SK-N-MC (cell line): Measurements from ENCODE around the gene ATG16L2.

Source experiments
- DNase-seq: peaks from one replicate; pipeline ENCODE4 v3.0.0-alpha.2; 2011; ENCODE audit warnings: low read depth, low spot score
- H3K27ac ChIP-seq: fragments of 200-600 bp; sonication (generic); 2 replicates; pipeline ENCODE4 v1.5.1; 2016; ENCODE audit warnings: mixed run types
- H3K36me3 ChIP-seq: fragments of 200-600 bp; sonication (generic); 2 replicates; pipeline ENCODE4 v1.6.1; 2017; ENCODE audit warnings: antibody characterized with exemption, low read length, mixed read lengths; ENCODE audit not compliant: insufficient read depth
- H3K4me3 ChIP-seq: fragments of 200-600 bp; sonication (generic); 2 replicates; pipeline ENCODE4 v1.5.1; 2016
- H3K9ac ChIP-seq: fragments of 200-600 bp; sonication (generic); 2 replicates; pipeline ENCODE4 v1.8.0; 2017; ENCODE audit warnings: mixed run types, mixed read lengths; ENCODE audit not compliant: insufficient read length
- H3K9me3 ChIP-seq: fragments of 200-600 bp; sonication (generic); 2 replicates; pipeline ENCODE4 v1.6.1; 2017; ENCODE audit warnings: low read depth, mild to moderate bottlenecking, antibody characterized with exemption, low read length, moderate library complexity, mixed read lengths
- EZH2 ChIP-seq: fragments of 200-600 bp; sonication (generic); IDR thresholded peaks from one replicate; pipeline ENCODE4 v1.6.1; 2017; ENCODE audit warnings: antibody characterized with exemption
- FOXP2 ChIP-seq: optimal IDR thresholded peaks from 2 replicates; pipeline ENCODE3; 2011; ENCODE audit warnings: mild to moderate bottlenecking, moderate library complexity; ENCODE audit not compliant: insufficient read depth; ENCODE audit errors: extremely low read length, control extremely low read depth
- POLR2AphosphoS5 ChIP-seq: IDR thresholded peaks from 2 replicates; pipeline ENCODE4 v1.6.1; 2012; ENCODE audit warnings: mild to moderate bottlenecking, low read depth, low read length, borderline replicate concordance

Gene ATG16L2, protein sequence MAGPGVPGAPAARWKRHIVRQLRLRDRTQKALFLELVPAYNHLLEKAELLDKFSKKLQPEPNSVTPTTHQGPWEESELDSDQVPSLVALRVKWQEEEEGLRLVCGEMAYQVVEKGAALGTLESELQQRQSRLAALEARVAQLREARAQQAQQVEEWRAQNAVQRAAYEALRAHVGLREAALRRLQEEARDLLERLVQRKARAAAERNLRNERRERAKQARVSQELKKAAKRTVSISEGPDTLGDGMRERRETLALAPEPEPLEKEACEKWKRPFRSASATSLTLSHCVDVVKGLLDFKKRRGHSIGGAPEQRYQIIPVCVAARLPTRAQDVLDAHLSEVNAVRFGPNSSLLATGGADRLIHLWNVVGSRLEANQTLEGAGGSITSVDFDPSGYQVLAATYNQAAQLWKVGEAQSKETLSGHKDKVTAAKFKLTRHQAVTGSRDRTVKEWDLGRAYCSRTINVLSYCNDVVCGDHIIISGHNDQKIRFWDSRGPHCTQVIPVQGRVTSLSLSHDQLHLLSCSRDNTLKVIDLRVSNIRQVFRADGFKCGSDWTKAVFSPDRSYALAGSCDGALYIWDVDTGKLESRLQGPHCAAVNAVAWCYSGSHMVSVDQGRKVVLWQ

DNA sequence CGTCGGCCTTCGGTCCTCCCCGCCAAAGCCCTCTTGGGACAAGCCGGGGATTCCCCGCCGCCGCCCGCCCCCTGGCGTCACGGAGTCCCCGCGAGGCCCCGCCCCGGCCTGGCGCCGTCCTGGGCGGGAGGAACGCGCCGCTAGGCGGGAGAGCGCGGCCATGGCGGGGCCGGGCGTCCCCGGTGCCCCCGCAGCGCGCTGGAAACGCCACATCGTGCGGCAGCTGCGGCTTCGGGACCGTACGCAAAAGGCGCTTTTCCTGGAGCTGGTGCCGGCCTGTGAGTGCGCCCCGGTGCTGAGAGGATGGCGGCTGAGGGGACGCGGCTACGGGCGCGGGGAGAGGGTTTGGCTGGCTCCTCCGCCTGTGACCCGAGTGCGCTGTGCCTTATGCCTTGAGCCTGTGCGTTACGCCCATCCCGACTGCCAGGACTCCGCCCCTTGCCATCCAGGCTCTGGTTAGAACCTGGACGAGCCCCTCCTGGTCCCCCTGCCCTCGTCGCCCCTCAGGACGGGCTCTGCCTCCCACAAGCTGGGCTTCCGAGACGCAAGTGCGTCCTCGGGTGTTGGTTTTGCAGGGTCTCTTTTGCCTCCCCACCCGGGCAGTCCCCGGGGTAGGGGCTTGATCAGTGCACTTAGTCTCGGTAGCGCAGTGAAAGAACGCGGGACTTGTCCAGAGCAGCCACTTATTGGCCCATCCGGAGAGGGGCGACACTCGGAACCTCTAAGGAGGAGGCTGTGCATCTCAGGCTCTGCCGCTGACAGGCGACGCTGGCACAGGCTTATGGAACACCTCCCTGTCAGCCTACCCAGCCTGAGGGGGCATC is at the start of gene ATG16L2:
Gene ATG16L2 (plus strand): TSS at position 126 of the 824 bp plus-strand sequence. CDS start 35 bp downstream, at position 161.
- TF ChIP-seq EZH2 (no peak), POLR2AphosphoS5 (0 out of 2 replicates have a peak, but pooled peaks have one; percentile 22)
- Histone ChIP-seq H3K9me3 (no peaks in the 10 kb centered on the region), H3K36me3 (no peaks in the 10 kb centered on the region; the same call in 1 of the 2 replicates), H3K27ac (peak within 1 kb of the TSS; percentile 92), H3K9ac (peak within 1 kb of the TSS; percentile 93), H3K4me3 (peak within 1 kb of the TSS; percentile 99)
- DNase-seq = no peak

DNA sequence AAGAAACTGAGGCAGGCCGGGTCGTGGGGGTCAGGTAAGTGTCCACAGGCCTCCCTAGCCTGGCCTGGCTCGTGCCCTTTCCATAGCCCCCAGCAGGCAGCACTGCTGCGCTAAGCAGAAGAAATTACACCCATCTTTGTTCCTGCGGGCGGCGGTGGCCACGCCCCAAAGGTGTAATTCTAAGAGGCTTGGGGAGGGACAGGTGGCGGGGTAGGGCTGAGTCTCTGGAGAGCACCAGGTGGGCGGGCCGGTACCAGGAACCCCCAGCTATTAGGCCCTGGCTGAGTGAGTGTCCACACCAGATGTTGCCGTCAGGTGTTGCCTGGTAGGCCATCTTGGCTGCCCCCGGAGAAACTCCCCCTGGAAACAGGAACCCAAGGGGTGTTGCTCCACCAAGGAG is 49.7 kb upstream of the ATG16L2 start:
- no peaks in the 10 kb centered on the region for H3K9me3 ChIP-seq
- no peak overlapping the region for H3K9ac ChIP-seq
- H3K27ac ChIP-seq = no peak overlapping the region
- no peak for DNase-seq
- H3K36me3 ChIP-seq = no peaks in the 10 kb centered on the region
- H3K4me3 ChIP-seq = no peak overlapping the region
- no peak for TF ChIP-seq FOXP2
- TF ChIP-seq POLR2AphosphoS5 = no peak
- no peak for TF ChIP-seq EZH2

DNA sequence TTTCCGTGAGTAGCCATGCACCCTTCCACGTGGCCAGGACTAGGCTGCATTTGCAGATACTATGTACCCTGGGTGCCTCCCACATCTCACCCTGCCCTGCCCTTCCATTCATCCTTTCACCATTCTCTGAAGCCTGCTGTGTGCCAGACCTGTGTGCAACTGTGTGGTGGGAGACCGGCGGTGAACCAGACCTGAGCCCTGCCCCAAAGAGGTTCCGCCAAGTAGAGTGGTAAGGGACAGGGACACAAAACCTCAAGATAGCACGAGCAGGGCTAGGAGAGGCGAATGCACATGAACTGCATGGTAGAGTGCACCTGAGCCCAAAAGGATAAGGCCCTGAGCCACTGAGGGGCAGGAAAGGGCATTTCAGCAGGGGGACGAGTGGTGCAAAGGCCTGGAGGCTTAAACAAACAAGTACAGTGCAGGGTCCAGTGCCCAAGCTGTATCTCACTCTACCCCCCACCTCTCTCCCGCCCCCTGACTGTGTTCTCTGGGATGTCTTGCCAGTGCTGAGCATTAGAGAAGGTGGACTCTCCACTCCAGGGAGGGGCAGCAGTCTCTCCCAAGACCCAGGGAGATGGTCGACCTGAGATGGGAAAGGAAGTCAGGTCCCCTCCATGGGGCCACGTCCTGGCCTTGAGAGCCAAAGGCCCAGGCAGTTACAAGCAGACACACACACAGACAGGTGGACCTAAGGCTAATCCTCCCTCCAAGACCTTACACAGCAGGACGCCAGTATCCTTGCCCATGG is 47.9 kb upstream of the ATG16L2 start:
- Histone ChIP-seq H3K27ac (no peak overlapping the region), H3K4me3 (no peak overlapping the region), H3K36me3 (no peaks in the 10 kb centered on the region), H3K9me3 (no peaks in the 10 kb centered on the region), H3K9ac (no peak overlapping the region)
- TF ChIP-seq POLR2AphosphoS5 = no peak
- no peak for DNase-seq

DNA sequence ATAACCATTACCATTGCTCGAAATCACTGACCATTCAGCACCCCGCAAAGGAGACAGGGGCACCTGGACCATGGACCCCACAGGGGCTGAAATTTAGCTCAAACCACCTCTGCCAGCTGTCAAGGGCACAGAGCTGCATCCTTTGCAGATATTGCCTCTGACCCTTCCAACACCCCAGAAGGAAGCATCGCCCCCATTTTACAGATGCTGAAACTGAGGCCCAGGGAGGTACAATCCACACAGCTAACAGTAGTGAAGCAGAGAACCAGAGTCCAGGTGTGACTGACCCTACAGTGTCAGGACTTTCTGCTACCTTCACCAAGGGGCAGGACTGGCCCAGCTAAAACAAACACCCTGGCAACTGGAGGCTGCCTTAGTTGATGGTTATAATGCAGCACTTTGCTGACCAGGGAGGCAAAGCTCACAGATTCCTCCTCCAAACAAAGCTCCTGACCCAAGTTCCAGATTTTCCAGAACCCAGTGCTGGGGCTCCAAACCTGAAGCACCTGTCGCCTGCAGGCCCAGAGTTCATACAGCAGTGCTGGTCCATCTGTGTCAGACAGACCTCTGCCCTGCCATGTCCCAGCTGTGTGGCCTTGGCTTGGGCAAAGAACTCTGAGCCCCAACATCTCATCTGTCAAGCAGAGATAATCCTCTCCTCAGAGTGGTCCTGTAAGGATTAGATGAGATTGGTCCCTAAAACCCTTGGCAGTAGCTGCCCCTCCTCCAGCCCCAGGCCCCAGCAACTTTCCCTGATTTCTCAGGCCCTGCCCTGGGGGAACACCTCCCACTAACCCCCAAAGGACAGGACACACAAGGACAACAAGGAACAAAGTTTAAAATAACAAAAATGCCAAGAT is 46.8 kb upstream of the ATG16L2 start:
- H3K36me3 ChIP-seq = no peaks in the 10 kb centered on the region
- H3K4me3 ChIP-seq = no peak overlapping the region
- no peak for TF ChIP-seq POLR2AphosphoS5
- no peak for TF ChIP-seq FOXP2
- TF ChIP-seq EZH2 = no peak
- no peak for DNase-seq
- no peaks in the 10 kb centered on the region for H3K9me3 ChIP-seq
- no peak overlapping the region for H3K9ac ChIP-seq
- no peak overlapping the region for H3K27ac ChIP-seq

DNA sequence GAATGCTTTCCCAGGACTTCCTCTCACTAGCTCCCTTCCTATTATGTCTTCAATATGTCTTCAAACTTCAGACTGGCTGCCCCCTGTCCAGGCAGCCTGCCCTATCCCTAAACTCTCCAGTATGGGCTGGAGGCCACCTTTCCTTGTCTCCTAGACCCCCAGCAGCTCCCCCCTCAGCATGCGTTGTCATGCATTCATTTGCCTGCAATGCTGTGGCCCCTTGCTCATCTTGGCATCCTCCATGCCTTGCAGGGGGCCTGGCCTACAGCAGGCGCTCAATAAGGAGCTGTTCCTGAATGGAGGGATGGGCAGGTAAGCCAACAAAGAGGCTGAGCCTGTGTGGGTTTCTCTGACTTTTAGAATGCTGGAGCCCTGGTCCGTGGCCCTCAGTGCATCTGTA is 45.6 kb upstream of the ATG16L2 start:
- Histone ChIP-seq H3K36me3 (no peaks in the 10 kb centered on the region), H3K9me3 (no peaks in the 10 kb centered on the region), H3K9ac (no peak overlapping the region), H3K27ac (no peak overlapping the region), H3K4me3 (no peak overlapping the region)
- no peak for DNase-seq
- TF ChIP-seq FOXP2 = no peak
- TF ChIP-seq POLR2AphosphoS5 = no peak
- TF ChIP-seq EZH2 = no peak

DNA sequence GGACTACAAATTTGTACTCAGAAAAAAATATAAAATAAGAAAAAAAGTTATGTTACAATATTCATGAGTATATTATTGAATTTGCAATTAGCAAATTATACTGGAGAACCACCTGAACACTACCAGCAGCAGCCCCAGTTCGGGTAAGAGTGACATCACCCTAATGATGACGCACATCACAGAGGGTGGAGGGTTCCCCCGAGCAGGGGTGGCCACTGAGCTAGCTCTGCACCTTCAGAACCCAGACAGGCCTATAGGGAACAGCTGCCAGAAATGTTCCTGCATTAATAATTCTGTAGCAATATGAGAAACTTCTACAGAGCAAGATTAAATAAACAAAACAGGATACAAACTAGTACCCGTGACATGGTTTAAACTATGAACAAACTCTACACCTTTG is 44.5 kb upstream of the ATG16L2 start:
- Histone ChIP-seq H3K36me3 (no peaks in the 10 kb centered on the region), H3K27ac (no peak overlapping the region), H3K4me3 (no peak overlapping the region), H3K9me3 (no peaks in the 10 kb centered on the region), H3K9ac (no peak overlapping the region)
- TF ChIP-seq FOXP2 (no peak), EZH2 (no peak), POLR2AphosphoS5 (no peak)
- DNase-seq = no peak

DNA sequence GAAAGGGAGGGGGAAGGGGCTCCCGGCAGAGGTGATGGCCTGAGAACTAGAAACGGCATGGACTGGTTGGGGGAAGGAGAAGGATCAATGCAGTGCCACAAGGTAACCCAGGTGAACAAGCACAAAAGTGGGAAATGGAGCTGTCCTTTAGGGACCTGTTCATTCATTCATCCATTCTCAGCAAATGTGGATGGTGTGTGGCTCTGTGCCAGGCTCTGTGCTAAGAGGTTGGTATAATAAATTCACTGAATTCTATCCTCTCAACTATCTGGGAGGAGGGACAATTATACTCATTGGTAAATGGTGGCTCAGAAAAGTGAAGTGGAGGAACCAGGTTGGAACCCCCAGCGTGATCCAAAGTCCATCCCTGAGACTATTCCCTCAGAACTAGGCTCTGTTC is 43.4 kb upstream of the ATG16L2 start:
- H3K9me3 ChIP-seq = no peaks in the 10 kb centered on the region
- no peak overlapping the region for H3K4me3 ChIP-seq
- H3K36me3 ChIP-seq = no peaks in the 10 kb centered on the region
- no peak overlapping the region for H3K27ac ChIP-seq
- no peak overlapping the region for H3K9ac ChIP-seq
- TF ChIP-seq FOXP2 = no peak
- DNase-seq = no peak
